Left hindlimb (tissue), 1 donor: ENCODE results near the gene WIF1.

Source experiments
- DNase-seq: peaks from one replicate; pipeline ENCODE4 v3.0.0-alpha.2; 2018

Gene WIF1

GRCh38 chr12:65019696-65020234 is 101.3 kb downstream of the WIF1 start:
- no peak for DNase-seq

GRCh38 chr12:65016881-65017650 is 104.0 kb downstream of the WIF1 start:
- no peak for DNase-seq

DNA sequence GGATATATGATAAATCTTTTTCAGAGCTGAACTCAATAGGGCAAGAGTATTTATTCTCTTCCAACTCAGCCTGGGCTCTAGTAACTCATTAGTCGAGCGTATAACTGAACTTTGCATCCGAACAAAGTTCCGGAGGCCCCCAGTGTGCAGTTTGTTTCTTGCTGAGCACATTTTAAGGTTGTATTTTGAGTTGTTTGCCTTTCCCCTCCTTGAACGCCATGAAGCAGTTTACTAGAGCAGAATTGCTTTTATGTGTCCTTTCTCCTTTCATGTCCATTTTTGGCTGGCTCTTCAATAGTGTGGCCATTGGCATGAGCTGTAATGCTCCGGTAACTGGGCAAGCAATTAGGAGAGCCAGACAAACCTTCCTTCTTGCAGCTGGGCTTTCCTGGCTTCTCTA is 105.3 kb downstream of the WIF1 start:
- DNase-seq, result no peak

GRCh38 chr12:65014504-65015271 is 106.4 kb downstream of the WIF1 start:
- no peak for DNase-seq

- no peak for DNase-seq
Measured at GRCh38 chr12:65010437-65010836, 110.7 kb downstream of the WIF1 start.

DNA sequence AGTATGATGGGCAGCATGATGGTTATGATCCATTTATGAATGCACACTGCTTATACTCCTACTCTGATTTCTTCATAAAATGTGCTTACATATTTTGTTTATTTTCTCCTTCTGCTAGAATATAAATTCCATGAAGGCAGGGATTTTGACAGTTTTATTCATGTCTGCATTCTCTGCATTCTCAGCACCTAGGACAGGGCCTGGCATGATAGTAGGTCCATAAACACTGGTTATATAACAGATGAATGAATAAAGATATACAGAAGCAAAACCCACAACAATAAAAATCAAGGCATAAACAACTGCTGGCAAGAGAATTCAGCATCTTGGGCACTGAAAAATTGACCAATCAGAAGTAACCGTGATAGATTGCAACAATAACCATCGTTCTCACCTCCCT is 115.4 kb downstream of the WIF1 start:
- DNase-seq, result no peak

DNA sequence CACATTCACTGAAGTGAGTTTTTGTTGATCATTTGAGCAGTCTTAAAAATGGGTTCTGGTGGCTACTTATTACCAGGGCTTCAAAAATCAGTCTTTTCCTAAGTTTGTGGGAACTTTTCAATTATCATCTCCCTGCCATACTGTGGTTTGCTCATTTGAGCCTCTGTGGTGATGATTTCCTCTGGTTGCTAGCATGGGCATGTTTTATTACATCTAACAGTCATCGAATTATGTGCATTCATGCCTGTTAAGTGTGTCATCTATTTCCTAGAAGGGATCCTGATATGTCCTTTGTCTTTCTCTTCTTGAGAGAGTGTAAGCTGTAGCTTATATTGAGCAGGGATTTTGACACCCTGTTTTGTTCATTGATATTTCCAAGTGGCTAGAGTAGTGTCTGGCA is 116.8 kb downstream of the WIF1 start:
- no peak for DNase-seq
